EL (cell line): ENCODE data around the gene SDF4.

Source experiments
- DNase-seq: peaks from one replicate; pipeline ENCODE4 v3.0.0-alpha.2; 2016

Gene SDF4

GRCh38 chr1:1226566-1227362 lies 5.0 kb downstream of the SDF4 start:
- DNase-seq: no peak

GRCh38 chr1:1225913-1226312 lies 5.9 kb downstream of the SDF4 start:
- no peak for DNase-seq

GRCh38 chr1:1225238-1225845 lies 6.5 kb downstream of the SDF4 start:
- DNase-seq: no peak

GRCh38 chr1:1223891-1224290 lies 7.9 kb downstream of the SDF4 start:
- no peak for DNase-seq

GRCh38 chr1:1223321-1223720 lies 8.5 kb downstream of the SDF4 start:
- no peak for DNase-seq

- no peak for DNase-seq
Measured at GRCh38 chr1:1222575-1223225, 9.1 kb downstream of the SDF4 start.

GRCh38 chr1:1221887-1222574 lies 9.8 kb downstream of the SDF4 start:
- DNase-seq: no peak

GRCh38 chr1:1220197-1220596 lies 11.6 kb downstream of the SDF4 start:
- no peak for DNase-seq

- DNase-seq: no peak
Measured at GRCh38 chr1:1219341-1219740, 12.5 kb downstream of the SDF4 start.

- no peak for DNase-seq
Measured at GRCh38 chr1:1218524-1219200, 13.1 kb downstream of the SDF4 start.

GRCh38 chr1:1217621-1218523 lies 13.9 kb downstream of the SDF4 start:
- DNase-seq: no peak

- DNase-seq: no peak
Measured at GRCh38 chr1:1216770-1217620, 14.8 kb downstream of the SDF4 start.

- DNase-seq: no peak
Measured at GRCh38 chr1:1215881-1216605, 15.8 kb downstream of the SDF4 start.

GRCh38 chr1:1215080-1215676 lies 16.6 kb downstream of the SDF4 start:
- DNase-seq: no peak

GRCh38 chr1:1213345-1214265 lies 18.2 kb downstream of the SDF4 start, which contains the start of gene TNFRSF4:
Gene TNFRSF4 (minus strand): TSS chr1:1214153. CDS start chr1:1214127, 26 bp downstream.
- DNase-seq: no peak

GRCh38 chr1:1212780-1213344 lies 18.9 kb downstream of the SDF4 start:
- DNase-seq: no peak

- DNase-seq: no peak
Measured at GRCh38 chr1:1211541-1212441, 20.0 kb downstream of the SDF4 start.
